PC-3 (cell line): ENCODE results near the gene CXADR. TPM values are rescaled to one million over a fixed set of nuclear protein-coding genes. Genes with fewer than 3 reads are reported as not detected.

Source experiments
- ATAC-seq: fragments of 200-7000 bp; cut with Tn5 transposase; 2 replicates; pipeline ENCODE4 v1.9.1; 2020; ENCODE audit warnings: mild to moderate bottlenecking, moderate library complexity
- BruUV-seq: library from RNA; stranded (reverse); fragments of 400-500 nt; replicated peaks from 2 replicates; lab custom pipeline; 2021; lab: Mats Ljungman, UMichigan
- CTCF ChIA-PET: fragments of 300-600 bp; sonication (Branson Sonifier 250); formaldehyde crosslinking; loops from one replicate; lab custom pipeline; 2022; ENCODE audit warnings: antibody characterized with exemption; lab: Charles Lee
- POLR2A ChIA-PET: fragments of 300-600 bp; sonication (Branson Sonifier 250); formaldehyde crosslinking; loops from one replicate; lab custom pipeline; 2022; ENCODE audit warnings: antibody characterized with exemption; ENCODE audit not compliant: unreplicated experiment; lab: Charles Lee
- DNase-seq: peaks from one replicate; pipeline ENCODE4 v3.0.0-alpha.2; 2015
- H2AFZ ChIP-seq: fragments of 300-600 bp; sonication (generic); 2 replicates; pipeline ENCODE4 v1.6.0; 2016; ENCODE audit warnings: antibody characterized with exemption, low read length
- H3F3A ChIP-seq: fragments of 300-600 bp; sonication (generic); one replicate; pipeline ENCODE4 v1.6.0; 2017; ENCODE audit warnings: antibody characterized with exemption, low read length, control low read depth, mild to moderate bottlenecking; ENCODE audit not compliant: unreplicated experiment
- H3K27ac ChIP-seq: fragments of 300-600 bp; sonication (generic); 2 replicates; pipeline ENCODE4 v1.5.1; 2016; ENCODE audit warnings: mild to moderate bottlenecking, low read length
- H3K27me3 ChIP-seq: fragments of 300-600 bp; sonication (generic); 2 replicates; pipeline ENCODE4 v1.6.1; 2016; ENCODE audit warnings: low read length, mixed read lengths
- H3K36me3 ChIP-seq: fragments of 300-600 bp; sonication (generic); 2 replicates; pipeline ENCODE4 v1.6.1; 2016; ENCODE audit warnings: low read depth, mixed run types, low read length, mixed read lengths
- H3K4me1 ChIP-seq: fragments of 300-600 bp; sonication (generic); 2 replicates; pipeline ENCODE4 v1.5.1; 2016; ENCODE audit warnings: low read length; ENCODE audit not compliant: insufficient read depth
- H3K4me2 ChIP-seq: fragments of 300-600 bp; sonication (generic); 2 replicates; pipeline ENCODE4 v1.6.0; 2016; ENCODE audit warnings: low read length
- H3K4me3 ChIP-seq: fragments of 300-600 bp; sonication (generic); 2 replicates; pipeline ENCODE4 v1.5.1; 2016; ENCODE audit warnings: mild to moderate bottlenecking, low read length, mixed read lengths
- H3K79me2 ChIP-seq: fragments of 300-600 bp; sonication (generic); 2 replicates; pipeline ENCODE4 v1.6.1; 2017; ENCODE audit warnings: low read length, mixed read lengths
- H3K9ac ChIP-seq: fragments of 300-600 bp; sonication (generic); 2 replicates; pipeline ENCODE4 v1.6.0; 2016; ENCODE audit warnings: mild to moderate bottlenecking, low read length
- H3K9me2 ChIP-seq: fragments of 300-600 bp; sonication (generic); replicated peaks from 2 replicates; pipeline ENCODE4 v1.6.1; 2016; ENCODE audit warnings: mixed run types, low read length, mixed read lengths
- H3K9me3 ChIP-seq: fragments of 300-600 bp; sonication (generic); 2 replicates; pipeline ENCODE4 v1.6.1; 2016; ENCODE audit warnings: low read length, mixed read lengths
- H4K20me1 ChIP-seq: fragments of 300-600 bp; sonication (generic); 2 replicates; pipeline ENCODE4 v1.6.1; 2016; ENCODE audit warnings: low read length, mixed read lengths
- EZH2 ChIP-seq: fragments of 300-600 bp; sonication (generic); IDR thresholded peaks from one replicate; pipeline ENCODE4 v1.6.1; 2017; ENCODE audit warnings: antibody characterized with exemption, mild to moderate bottlenecking, low read length; ENCODE audit not compliant: unreplicated experiment
- EZH2phosphoT487 ChIP-seq: fragments of 300-600 bp; sonication (generic); IDR thresholded peaks from 2 replicates; pipeline ENCODE4 v1.6.1; 2018; ENCODE audit warnings: mild to moderate bottlenecking, antibody characterized with exemption, low read length, borderline replicate concordance
- intact Hi-C: fragments of 100-400 bp; cut with micrococcal nuclease; formaldehyde crosslinking; loops from 2 replicates; pipeline ENCODE4 v1.9.0; 2023
- total RNA-seq: library from RNA; depleted of rRNA; stranded (reverse); fragments of >200 nt; gene quantifications from 2 replicates; pipeline ENCODE4 v1.2.3, GENCODE V29; 2014
- TF ChIP-seq, protein P1 (sequence below): fragments of 300-600 bp; sonication (generic); conservative IDR thresholded peaks from 2 replicates; pipeline ENCODE4 v1.5.1; 2017; ENCODE audit warnings: antibody characterized with exemption, low read depth, mild to moderate bottlenecking, low read length

CXADR gene
- total RNA-seq, 1 experiment from 2014 or later: 11.2 TPM

- Histone ChIP-seq H3K27me3 (no peaks in the 10 kb centered on the region), H3K9me2 (no peaks in the 10 kb centered on the region), H3K36me3 (no peaks in the 10 kb centered on the region), H3K4me1 (peaks cover 8% of the 10 kb centered on the region), H3K27ac (no peak overlapping the region), H3K9me3 (no peaks in the 10 kb centered on the region), H3K4me3 (no peak overlapping the region), H2AFZ (no peak overlapping the region), H4K20me1 (peaks cover 4% of the 10 kb centered on the region; the same call in 1 of the 2 replicates), H3K79me2 (no peaks in the 10 kb centered on the region), H3K9ac (no peak overlapping the region), H3F3A (no peaks in the 10 kb centered on the region), H3K4me2 (no peak overlapping the region)
- CTCF ChIA-PET: no interaction called here
- DNase-seq (no peak), ATAC-seq (no peak)
- intact Hi-C loops: no loop called here
- POLR2A ChIA-PET: no interaction called here
- TF ChIP-seq EZH2phosphoT487: no peak
- TF ChIP-seq, protein P1, sequence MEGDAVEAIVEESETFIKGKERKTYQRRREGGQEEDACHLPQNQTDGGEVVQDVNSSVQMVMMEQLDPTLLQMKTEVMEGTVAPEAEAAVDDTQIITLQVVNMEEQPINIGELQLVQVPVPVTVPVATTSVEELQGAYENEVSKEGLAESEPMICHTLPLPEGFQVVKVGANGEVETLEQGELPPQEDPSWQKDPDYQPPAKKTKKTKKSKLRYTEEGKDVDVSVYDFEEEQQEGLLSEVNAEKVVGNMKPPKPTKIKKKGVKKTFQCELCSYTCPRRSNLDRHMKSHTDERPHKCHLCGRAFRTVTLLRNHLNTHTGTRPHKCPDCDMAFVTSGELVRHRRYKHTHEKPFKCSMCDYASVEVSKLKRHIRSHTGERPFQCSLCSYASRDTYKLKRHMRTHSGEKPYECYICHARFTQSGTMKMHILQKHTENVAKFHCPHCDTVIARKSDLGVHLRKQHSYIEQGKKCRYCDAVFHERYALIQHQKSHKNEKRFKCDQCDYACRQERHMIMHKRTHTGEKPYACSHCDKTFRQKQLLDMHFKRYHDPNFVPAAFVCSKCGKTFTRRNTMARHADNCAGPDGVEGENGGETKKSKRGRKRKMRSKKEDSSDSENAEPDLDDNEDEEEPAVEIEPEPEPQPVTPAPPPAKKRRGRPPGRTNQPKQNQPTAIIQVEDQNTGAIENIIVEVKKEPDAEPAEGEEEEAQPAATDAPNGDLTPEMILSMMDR: no peak
- TF ChIP-seq EZH2: no peak
- BruUV-seq: no TSS peak
These were observed 37.9 kb downstream of the CXADR start for GRCh38 chr21:17550671-17551308.

- Histone ChIP-seq H3F3A (no peaks in the 10 kb centered on the region), H3K27ac (no peak overlapping the region), H3K4me2 (no peak overlapping the region), H3K4me3 (no peak overlapping the region), H4K20me1 (peaks cover 4% of the 10 kb centered on the region; the same call in 1 of the 2 replicates), H3K4me1 (peaks cover 8% of the 10 kb centered on the region), H3K9me3 (no peaks in the 10 kb centered on the region), H2AFZ (no peak overlapping the region), H3K9me2 (no peaks in the 10 kb centered on the region), H3K9ac (no peak overlapping the region), H3K79me2 (no peaks in the 10 kb centered on the region), H3K27me3 (no peaks in the 10 kb centered on the region), H3K36me3 (no peaks in the 10 kb centered on the region)
- DNase-seq (no peak), ATAC-seq (no peak)
- no TSS peak for BruUV-seq
- intact Hi-C loops: no loop called here
- ChIA-PET CTCF (no interaction called here), POLR2A (no interaction called here)
- TF ChIP-seq EZH2phosphoT487 (no peak), EZH2 (no peak)
- TF ChIP-seq, protein P1: no peak
These were observed 39.6 kb downstream of the CXADR start for GRCh38 chr21:17552410-17552809.

DNA sequence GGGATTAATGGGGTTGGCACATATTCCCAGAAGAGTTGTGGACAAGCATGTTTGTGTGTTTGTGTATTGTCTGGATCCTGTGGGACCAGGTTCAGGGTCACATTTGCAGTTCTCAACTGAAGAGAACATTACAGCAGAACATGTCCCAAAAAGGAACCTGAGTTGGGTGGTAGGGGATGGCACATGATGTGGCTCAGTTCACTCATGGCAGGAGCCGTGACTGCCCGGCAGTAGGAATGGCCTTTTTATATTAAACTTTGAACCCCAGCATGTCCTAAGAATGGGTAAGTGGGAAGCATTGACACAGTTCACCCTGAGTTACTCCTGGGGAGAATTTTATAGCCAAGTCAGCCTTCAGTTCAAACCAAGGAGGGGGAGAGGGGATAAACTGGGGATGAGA lies 41.3 kb downstream of the CXADR start:
- Histone ChIP-seq H4K20me1 (peaks cover 4% of the 10 kb centered on the region; the same call in 1 of the 2 replicates), H3K4me3 (no peak overlapping the region), H3K4me2 (no peak overlapping the region), H3K27ac (no peak overlapping the region), H3K27me3 (no peaks in the 10 kb centered on the region), H3K9ac (no peak overlapping the region), H3K9me2 (no peaks in the 10 kb centered on the region), H3F3A (no peaks in the 10 kb centered on the region), H3K36me3 (no peaks in the 10 kb centered on the region), H3K79me2 (no peaks in the 10 kb centered on the region), H3K4me1 (peaks cover 8% of the 10 kb centered on the region), H3K9me3 (no peaks in the 10 kb centered on the region), H2AFZ (no peak overlapping the region)
- no TSS peak for BruUV-seq
- DNase-seq (no peak), ATAC-seq (no peak)
- POLR2A ChIA-PET: no interaction called here
- no peak for TF ChIP-seq EZH2
- no peak for TF ChIP-seq EZH2phosphoT487
- TF ChIP-seq, protein P1: no peak
- CTCF ChIA-PET: interaction anchor here (0.5 to 1.1 kb wide), 3 partner anchors 41 to 167 kb away, joined by 4 to 18 read pairs (median 4); no protein-coding TSS in a partner anchor
- intact Hi-C loops: no loop called here
